ENCODE data around the gene IGSF21.

IGSF21 gene

DNA sequence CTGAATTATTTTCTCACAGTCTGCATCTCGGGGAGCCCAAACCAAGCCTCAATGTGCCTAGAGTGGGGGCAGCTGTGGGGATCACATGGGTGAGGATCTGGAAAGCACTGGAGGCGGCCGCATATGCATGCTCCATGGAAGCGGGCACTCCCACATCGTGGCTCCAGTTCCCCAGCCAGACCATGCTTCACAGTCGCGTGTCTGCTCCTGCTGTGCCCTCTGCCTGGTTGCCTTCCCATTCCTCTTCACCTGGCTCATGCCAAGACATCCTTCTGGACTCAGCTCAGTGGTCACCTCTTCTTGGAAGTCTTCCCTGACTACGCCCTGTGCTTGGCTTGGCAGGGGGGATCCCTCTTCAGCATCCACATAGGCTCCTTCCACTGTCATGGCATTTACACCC is 32.8 kb downstream of the IGSF21 start:
- Histone ChIP-seq H3K9ac (ENCODE audit: low read length) (no peak overlapping the region), H3K36me3 (ENCODE audit: insufficient read depth, low read length) (no peaks in the 10 kb centered on the region), H3K4me3 (ENCODE audit: low read depth in 1 of 2, low read length in 2 of 2) (no peak overlapping the region), H3K4me1 (ENCODE audit: insufficient read depth, low read length) (no peaks in the 10 kb centered on the region), H3K27me3 (ENCODE audit: control insufficient read depth in 1 of 2, insufficient read depth in 2 of 2, low read length in 2 of 2) (no peaks in the 10 kb centered on the region), H3K9me3 (ENCODE audit: low read length) (no peaks in the 10 kb centered on the region), H3K27ac (ENCODE audit: low read depth, low read length) (no peak overlapping the region)

DNA sequence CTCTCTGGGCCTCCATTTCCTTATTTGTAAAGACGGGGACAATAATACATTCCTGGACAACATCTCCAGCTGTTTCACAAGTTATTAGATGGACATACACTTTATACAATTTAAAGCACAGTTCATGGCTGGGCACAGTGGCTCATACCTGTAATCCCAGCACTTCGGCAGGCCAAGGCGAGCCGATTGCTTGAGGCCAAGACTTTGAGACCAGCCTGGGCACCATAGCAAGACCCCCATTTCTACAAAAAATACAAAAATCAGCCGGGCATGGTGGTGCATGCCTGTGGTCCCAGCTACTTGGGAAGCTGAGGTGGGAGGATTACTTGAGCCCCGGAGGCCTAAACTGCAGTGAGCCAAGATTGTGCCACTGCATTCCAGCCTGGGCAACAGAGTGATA is 34.1 kb downstream of the IGSF21 start:
- Histone ChIP-seq H3K36me3 (ENCODE audit: insufficient read depth, low read length) (no peaks in the 10 kb centered on the region), H3K27ac (ENCODE audit: low read depth, low read length) (no peak overlapping the region), H3K9me3 (ENCODE audit: low read length) (no peaks in the 10 kb centered on the region), H3K27me3 (ENCODE audit: control insufficient read depth in 1 of 2, insufficient read depth in 2 of 2, low read length in 2 of 2) (no peaks in the 10 kb centered on the region), H3K4me1 (ENCODE audit: insufficient read depth, low read length) (no peaks in the 10 kb centered on the region), H3K9ac (ENCODE audit: low read length) (no peak overlapping the region), H3K4me3 (ENCODE audit: low read depth in 1 of 2, low read length in 2 of 2) (no peak overlapping the region)

DNA sequence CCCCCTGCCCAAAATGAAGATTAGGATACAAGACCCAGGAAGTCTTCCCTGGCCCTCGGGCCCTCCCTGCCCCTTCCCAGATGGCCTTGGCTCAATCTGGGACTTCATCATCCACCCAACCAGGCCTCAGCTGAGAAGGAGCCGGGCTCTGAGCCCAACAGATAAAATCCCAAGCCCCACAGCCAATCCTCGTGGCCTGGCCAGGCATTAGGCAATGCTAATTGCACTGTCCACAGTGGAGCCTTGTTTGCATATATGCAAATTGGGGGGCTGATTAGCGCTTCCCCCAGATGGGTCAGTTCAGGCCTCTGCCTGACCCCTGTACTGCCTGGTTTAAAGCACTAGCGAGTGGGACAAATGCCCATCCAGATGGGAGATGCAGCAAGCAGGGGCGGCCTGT is 34.9 kb downstream of the IGSF21 start:
- H3K4me1 ChIP-seq (ENCODE audit: insufficient read depth, low read length), result no peaks in the 10 kb centered on the region
- no peak overlapping the region for H3K9ac ChIP-seq (ENCODE audit: low read length)
- no peaks in the 10 kb centered on the region for H3K27me3 ChIP-seq (ENCODE audit: control insufficient read depth in 1 of 2, insufficient read depth in 2 of 2, low read length in 2 of 2)
- H3K4me3 ChIP-seq (ENCODE audit: low read depth in 1 of 2, low read length in 2 of 2), result no peak overlapping the region
- H3K9me3 ChIP-seq (ENCODE audit: low read length), result no peaks in the 10 kb centered on the region
- no peaks in the 10 kb centered on the region for H3K36me3 ChIP-seq (ENCODE audit: insufficient read depth, low read length)
- H3K27ac ChIP-seq (ENCODE audit: low read depth, low read length), result no peak overlapping the region

DNA sequence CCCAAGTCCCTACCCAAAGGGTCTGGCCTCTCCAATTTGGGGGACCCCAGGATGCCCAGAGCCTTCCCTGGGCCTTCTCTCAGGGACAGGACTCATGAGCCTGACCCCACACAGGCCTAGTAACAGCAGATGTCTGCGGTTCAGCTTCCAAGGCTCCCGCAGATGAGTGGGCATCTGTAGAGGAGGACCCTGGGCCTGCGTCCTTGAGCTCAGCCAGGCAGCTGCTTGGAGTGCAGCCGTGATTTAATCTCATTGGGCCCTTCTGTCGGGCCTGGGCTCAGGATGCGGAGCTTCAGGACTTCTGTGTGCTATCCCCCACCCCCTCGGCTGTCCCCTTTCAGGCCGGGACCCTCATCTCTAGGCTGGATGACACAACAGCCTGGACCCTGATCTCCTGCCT is 35.4 kb downstream of the IGSF21 start:
- Histone ChIP-seq H3K27ac (ENCODE audit: low read depth, low read length) (no peak overlapping the region), H3K9ac (ENCODE audit: low read length) (no peak overlapping the region), H3K4me3 (ENCODE audit: low read depth in 1 of 2, low read length in 2 of 2) (no peak overlapping the region), H3K27me3 (ENCODE audit: control insufficient read depth in 1 of 2, insufficient read depth in 2 of 2, low read length in 2 of 2) (no peaks in the 10 kb centered on the region), H3K9me3 (ENCODE audit: low read length) (no peaks in the 10 kb centered on the region), H3K36me3 (ENCODE audit: insufficient read depth, low read length) (no peaks in the 10 kb centered on the region), H3K4me1 (ENCODE audit: insufficient read depth, low read length) (no peaks in the 10 kb centered on the region)

DNA sequence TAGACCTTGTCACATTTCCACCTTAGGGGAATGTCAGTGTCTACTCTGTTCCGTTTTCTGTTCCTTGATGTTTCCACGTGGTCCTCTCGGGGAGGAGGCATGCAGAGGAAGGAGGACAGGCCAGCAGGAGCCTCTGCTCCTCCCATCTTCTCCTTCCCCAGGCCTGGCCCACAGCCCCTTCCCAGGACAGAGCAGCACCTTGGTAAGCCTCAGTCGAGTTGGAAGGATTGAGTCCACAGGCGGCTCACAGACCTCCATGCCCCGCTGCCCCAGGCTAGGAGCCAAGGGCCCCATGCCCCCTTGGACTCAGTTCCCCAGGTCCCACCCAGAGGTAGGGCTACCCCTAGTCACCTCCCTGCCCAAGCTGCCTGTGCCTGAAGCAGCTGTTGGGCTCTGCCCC is 36.5 kb downstream of the IGSF21 start:
- H3K9me3 ChIP-seq (ENCODE audit: low read length), result no peaks in the 10 kb centered on the region
- H3K36me3 ChIP-seq (ENCODE audit: insufficient read depth, low read length), result no peaks in the 10 kb centered on the region
- no peaks in the 10 kb centered on the region for H3K4me1 ChIP-seq (ENCODE audit: insufficient read depth, low read length)
- H3K4me3 ChIP-seq (ENCODE audit: low read depth in 1 of 2, low read length in 2 of 2), result no peak overlapping the region
- no peak overlapping the region for H3K27ac ChIP-seq (ENCODE audit: low read depth, low read length)
- H3K27me3 ChIP-seq (ENCODE audit: control insufficient read depth in 1 of 2, insufficient read depth in 2 of 2, low read length in 2 of 2), result no peaks in the 10 kb centered on the region
- H3K9ac ChIP-seq (ENCODE audit: low read length), result no peak overlapping the region

DNA sequence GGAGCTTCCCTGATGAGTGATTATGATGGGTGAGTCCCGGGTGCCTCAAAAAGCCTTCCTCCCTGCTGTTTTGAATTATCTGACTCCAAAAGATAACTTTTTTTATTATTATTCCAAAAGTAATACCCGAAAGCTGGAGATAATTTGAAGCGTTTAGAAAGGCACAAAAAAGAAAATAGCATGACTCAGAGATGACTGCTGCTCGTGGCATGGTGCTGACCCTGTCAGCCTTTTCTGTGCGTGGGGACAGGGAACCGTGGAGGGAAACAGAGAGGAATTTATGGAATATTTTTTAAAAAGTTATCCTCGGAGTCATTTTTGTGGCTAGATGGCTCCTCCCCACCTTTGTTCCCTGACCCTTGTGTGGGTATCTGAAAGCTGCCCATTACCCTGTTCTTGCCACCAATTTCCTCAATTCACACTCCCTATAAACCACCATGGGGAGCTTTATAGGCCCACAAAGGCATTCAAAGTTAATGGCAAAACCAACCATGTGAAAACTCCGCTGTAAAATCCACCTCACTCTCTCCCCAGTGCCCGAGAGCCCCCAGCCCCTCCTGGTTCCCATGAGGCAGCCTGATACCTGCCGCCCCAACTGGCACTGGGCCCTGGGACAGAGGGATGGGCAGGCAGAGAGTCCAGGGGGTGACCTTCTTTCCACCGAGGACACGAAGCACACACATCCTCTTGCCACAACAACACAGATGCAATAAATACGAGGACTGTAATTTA is 37.5 kb downstream of the IGSF21 start:
- Histone ChIP-seq H3K4me3 (ENCODE audit: low read depth in 1 of 2, low read length in 2 of 2) (no peak overlapping the region), H3K9me3 (ENCODE audit: low read length) (no peaks in the 10 kb centered on the region), H3K27ac (ENCODE audit: low read depth, low read length) (no peak overlapping the region), H3K36me3 (ENCODE audit: insufficient read depth, low read length) (no peaks in the 10 kb centered on the region), H3K9ac (ENCODE audit: low read length) (no peak overlapping the region), H3K4me1 (ENCODE audit: insufficient read depth, low read length) (no peaks in the 10 kb centered on the region), H3K27me3 (ENCODE audit: control insufficient read depth in 1 of 2, insufficient read depth in 2 of 2, low read length in 2 of 2) (no peaks in the 10 kb centered on the region)

DNA sequence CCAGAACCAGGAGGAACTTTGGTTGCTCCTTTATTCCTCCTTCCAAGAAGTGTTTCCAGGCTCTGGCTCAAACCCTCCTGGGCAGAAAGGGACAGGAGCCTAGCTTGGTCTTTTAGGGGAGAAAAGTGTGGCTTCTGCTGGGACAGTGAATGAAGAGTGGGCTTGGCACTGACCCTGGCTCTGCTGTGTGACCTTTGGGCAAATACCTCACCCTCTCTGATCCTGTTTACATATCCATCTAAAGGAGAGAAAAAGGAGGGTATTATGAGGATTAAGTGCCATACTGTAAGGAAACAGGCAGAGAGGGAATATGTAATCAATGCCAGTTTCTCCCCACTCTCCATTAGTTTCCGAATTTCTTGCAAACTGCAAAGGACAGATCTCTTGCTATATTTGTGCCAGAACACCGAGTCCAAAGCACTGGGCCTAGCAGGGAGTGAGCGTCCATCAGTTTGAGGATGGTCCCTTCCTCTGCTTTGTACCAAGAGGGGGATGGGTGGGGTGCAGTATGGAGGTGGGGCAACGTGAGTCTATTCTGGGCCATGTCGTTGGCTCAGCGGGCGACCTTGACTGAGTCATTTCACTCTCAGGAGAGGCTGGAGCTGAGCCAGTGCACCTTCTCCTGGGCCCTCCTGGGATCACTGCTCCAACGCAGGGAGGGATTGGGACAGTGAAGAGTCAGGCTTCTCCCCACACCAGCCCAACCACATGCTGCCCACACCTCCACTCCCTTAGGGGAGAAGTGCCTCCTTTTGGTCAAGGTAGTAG is 38.4 kb downstream of the IGSF21 start:
- Histone ChIP-seq H3K4me3 (ENCODE audit: low read depth in 1 of 2, low read length in 2 of 2) (no peak overlapping the region), H3K4me1 (ENCODE audit: insufficient read depth, low read length) (no peaks in the 10 kb centered on the region), H3K36me3 (ENCODE audit: insufficient read depth, low read length) (no peaks in the 10 kb centered on the region), H3K27ac (ENCODE audit: low read depth, low read length) (no peak overlapping the region), H3K27me3 (ENCODE audit: control insufficient read depth in 1 of 2, insufficient read depth in 2 of 2, low read length in 2 of 2) (no peaks in the 10 kb centered on the region), H3K9me3 (ENCODE audit: low read length) (no peaks in the 10 kb centered on the region), H3K9ac (ENCODE audit: low read length) (no peak overlapping the region)

DNA sequence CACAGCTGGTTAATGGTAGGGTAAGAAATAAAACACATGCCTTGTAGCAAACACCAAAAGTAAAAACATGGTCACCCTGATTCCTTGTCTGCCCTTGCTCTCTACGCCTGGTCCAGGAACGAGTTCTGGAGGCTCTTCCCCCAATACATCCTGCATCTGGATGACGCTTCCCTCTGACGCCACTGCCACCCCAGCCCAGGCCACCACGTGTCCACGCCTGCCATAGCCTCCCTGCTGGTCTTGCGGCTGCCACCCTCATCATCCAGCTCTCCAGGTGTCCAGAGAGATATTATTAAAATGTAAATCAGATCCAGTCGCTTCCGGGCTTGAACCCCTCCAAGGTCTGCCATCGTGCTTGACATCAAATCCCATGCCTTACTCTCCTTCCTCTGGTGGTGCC is 39.3 kb downstream of the IGSF21 start:
- no peaks in the 10 kb centered on the region for H3K4me1 ChIP-seq (ENCODE audit: insufficient read depth, low read length)
- no peaks in the 10 kb centered on the region for H3K27me3 ChIP-seq (ENCODE audit: control insufficient read depth in 1 of 2, insufficient read depth in 2 of 2, low read length in 2 of 2)
- H3K36me3 ChIP-seq (ENCODE audit: insufficient read depth, low read length), result no peaks in the 10 kb centered on the region
- H3K9ac ChIP-seq (ENCODE audit: low read length), result no peak overlapping the region
- H3K9me3 ChIP-seq (ENCODE audit: low read length), result no peaks in the 10 kb centered on the region
- no peak overlapping the region for H3K4me3 ChIP-seq (ENCODE audit: low read depth in 1 of 2, low read length in 2 of 2)
- H3K27ac ChIP-seq (ENCODE audit: low read depth, low read length), result no peak overlapping the region

DNA sequence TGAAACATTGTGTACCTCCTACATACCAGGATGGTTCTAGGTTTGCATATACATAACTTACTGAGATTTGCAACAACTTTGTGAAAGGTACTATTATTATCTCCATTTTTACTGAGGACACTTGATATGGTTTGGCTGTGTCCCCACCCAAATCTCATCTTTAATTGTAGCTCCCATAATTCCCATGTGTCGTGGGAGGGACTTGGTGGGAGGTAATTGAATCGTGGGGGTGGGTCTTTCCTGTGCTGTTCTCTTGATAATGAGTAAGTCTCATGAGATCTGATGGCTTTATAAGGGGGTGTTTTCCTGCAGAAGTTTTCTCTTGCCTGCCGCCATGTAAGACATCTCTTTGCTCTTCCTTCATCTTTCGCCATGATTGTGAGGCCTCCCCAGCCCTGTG is 40.1 kb downstream of the IGSF21 start:
- Histone ChIP-seq H3K9ac (ENCODE audit: low read length) (no peak overlapping the region), H3K9me3 (ENCODE audit: low read length) (no peaks in the 10 kb centered on the region), H3K36me3 (ENCODE audit: insufficient read depth, low read length) (no peaks in the 10 kb centered on the region), H3K4me3 (ENCODE audit: low read depth in 1 of 2, low read length in 2 of 2) (no peak overlapping the region), H3K27ac (ENCODE audit: low read depth, low read length) (no peak overlapping the region), H3K4me1 (ENCODE audit: insufficient read depth, low read length) (no peaks in the 10 kb centered on the region), H3K27me3 (ENCODE audit: control insufficient read depth in 1 of 2, insufficient read depth in 2 of 2, low read length in 2 of 2) (no peaks in the 10 kb centered on the region)

DNA sequence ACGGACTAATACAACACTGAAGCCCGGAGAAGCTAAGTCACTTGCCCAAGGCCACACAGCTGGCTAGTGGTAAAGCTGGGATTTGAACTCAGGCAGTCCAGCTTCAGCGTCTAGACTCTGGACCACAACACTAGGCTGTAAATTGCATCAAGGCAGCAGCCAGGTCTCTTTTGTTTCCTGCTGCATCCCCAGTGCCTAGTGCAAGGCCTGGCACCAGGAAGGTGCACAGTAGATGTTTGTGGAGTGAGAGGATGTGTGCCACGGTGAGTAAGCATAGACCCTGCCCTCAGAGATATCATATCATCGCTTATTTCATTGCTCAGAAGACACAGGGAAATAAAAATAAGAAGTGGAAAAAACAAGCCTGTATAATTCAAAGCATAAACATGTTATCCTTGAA is 40.9 kb downstream of the IGSF21 start:
- Histone ChIP-seq H3K9ac (ENCODE audit: low read length) (no peak overlapping the region), H3K36me3 (ENCODE audit: insufficient read depth, low read length) (no peaks in the 10 kb centered on the region), H3K4me3 (ENCODE audit: low read depth in 1 of 2, low read length in 2 of 2) (no peak overlapping the region), H3K27me3 (ENCODE audit: control insufficient read depth in 1 of 2, insufficient read depth in 2 of 2, low read length in 2 of 2) (no peaks in the 10 kb centered on the region), H3K27ac (ENCODE audit: low read depth, low read length) (no peak overlapping the region), H3K4me1 (ENCODE audit: insufficient read depth, low read length) (no peaks in the 10 kb centered on the region), H3K9me3 (ENCODE audit: low read length) (no peaks in the 10 kb centered on the region)

DNA sequence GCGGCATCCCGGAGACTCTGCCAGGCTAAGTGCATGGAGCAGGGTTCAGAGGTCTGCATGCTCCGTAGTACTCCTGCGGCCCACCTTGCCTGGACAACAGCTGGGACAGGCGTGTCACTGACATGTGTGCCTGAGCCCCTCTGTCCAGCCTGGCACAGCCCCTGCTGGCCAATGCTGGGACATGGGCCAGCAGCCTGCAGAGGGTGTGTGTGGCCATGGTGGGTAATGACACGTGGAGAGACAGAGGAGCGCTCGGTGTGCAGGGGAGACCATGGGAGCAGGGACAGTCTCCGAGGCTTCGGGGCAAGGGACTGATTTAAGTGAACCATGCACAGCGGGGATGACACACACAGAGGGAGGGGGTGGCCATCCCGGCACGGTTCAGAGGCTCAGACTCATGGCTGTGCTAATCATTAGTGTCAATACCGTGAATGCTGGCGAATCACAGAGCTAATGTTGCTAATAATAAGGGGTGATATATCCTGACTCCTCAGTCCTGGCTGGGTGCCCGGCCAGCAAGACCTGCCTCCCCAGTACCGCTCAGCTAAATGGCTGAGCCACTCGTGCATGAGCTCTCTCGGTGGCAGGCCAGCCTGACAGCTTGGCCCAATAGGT is 41.5 kb downstream of the IGSF21 start:
- H3K9ac ChIP-seq (ENCODE audit: low read length), result no peak overlapping the region
- H3K9me3 ChIP-seq (ENCODE audit: low read length), result no peaks in the 10 kb centered on the region
- H3K4me1 ChIP-seq (ENCODE audit: insufficient read depth, low read length), result no peaks in the 10 kb centered on the region
- H3K27me3 ChIP-seq (ENCODE audit: control insufficient read depth in 1 of 2, insufficient read depth in 2 of 2, low read length in 2 of 2), result no peaks in the 10 kb centered on the region
- H3K36me3 ChIP-seq (ENCODE audit: insufficient read depth, low read length), result no peaks in the 10 kb centered on the region
- no peak overlapping the region for H3K27ac ChIP-seq (ENCODE audit: low read depth, low read length)
- no peak overlapping the region for H3K4me3 ChIP-seq (ENCODE audit: low read depth in 1 of 2, low read length in 2 of 2)

Measured in muscle layer of colon (tissue), 2 donors.